ENCODE results near the gene PTGR3.
"Not testable (repeated sequence)": the region's sequence is repeated elsewhere in the genome, so short reads cannot be mapped to it uniquely, and the experiment has no call there.

The PTGR3 gene

DNA sequence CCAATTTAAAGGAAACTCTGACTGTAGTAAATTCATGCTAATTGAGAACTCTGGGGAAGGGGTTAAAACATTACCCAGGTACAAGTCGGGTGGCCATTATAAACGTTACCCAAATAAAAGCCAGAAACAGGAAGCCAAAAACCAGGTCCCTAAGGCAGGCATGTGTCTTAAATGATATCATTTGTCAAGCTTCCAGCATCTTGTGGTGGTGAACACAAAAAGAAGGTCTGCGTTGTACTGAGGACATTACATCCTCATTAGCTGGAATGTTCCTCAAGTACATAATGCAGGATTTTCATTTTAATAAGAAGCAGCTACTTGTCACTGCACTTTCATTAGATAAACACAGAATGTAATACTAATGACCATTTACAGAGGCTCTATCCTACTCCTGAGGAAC, 10.9 kb downstream of the PTGR3 start:
- no peak overlapping the region for H3K4me3 ChIP-seq (ENCODE audit: low read depth in 1 of 2, low read length in 2 of 2)
- no peaks in the 10 kb centered on the region for H3K27me3 ChIP-seq (ENCODE audit: insufficient read depth, low read length, poor library complexity)
- ATAC-seq (ENCODE audit: insufficient read depth, low read depth) (no peak; the same call in 2 of the 3 replicates), DNase-seq (no peak)
- no peaks in the 10 kb centered on the region for H3K4me1 ChIP-seq (ENCODE audit: insufficient read depth, low read length)
- H3K36me3 ChIP-seq (ENCODE audit: insufficient read depth, low read length) = peaks cover 34% of the 10 kb centered on the region
- H4K20me1 ChIP-seq (ENCODE audit: insufficient read depth, low read length) = peaks cover 19% of the 10 kb centered on the region; the same call in 1 of the 2 replicates
- no peak overlapping the region for H2AFZ ChIP-seq (ENCODE audit: low read depth, low read length)
- no peak overlapping the region for H3K4me2 ChIP-seq (ENCODE audit: insufficient read depth, low read length)
- TF ChIP-seq, protein P1, sequence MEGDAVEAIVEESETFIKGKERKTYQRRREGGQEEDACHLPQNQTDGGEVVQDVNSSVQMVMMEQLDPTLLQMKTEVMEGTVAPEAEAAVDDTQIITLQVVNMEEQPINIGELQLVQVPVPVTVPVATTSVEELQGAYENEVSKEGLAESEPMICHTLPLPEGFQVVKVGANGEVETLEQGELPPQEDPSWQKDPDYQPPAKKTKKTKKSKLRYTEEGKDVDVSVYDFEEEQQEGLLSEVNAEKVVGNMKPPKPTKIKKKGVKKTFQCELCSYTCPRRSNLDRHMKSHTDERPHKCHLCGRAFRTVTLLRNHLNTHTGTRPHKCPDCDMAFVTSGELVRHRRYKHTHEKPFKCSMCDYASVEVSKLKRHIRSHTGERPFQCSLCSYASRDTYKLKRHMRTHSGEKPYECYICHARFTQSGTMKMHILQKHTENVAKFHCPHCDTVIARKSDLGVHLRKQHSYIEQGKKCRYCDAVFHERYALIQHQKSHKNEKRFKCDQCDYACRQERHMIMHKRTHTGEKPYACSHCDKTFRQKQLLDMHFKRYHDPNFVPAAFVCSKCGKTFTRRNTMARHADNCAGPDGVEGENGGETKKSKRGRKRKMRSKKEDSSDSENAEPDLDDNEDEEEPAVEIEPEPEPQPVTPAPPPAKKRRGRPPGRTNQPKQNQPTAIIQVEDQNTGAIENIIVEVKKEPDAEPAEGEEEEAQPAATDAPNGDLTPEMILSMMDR (IDR thresholded peaks at IDR 0.05; ENCODE audit: borderline replicate concordance, extremely low read depth, low read length, poor library complexity, severe bottlenecking) = no peak
- TF ChIP-seq EZH2 (IDR thresholded peaks at IDR 0.05; ENCODE audit: borderline replicate concordance, low read depth, low read length, severe bottlenecking) = no peak
- no peaks in the 10 kb centered on the region for H3K9me3 ChIP-seq (ENCODE audit: insufficient read depth, low read length, severe bottlenecking)
- H3K27ac ChIP-seq (ENCODE audit: low read length) = no peak overlapping the region
- no peak overlapping the region for H3K9ac ChIP-seq (ENCODE audit: low read depth, low read length)
- H3K79me2 ChIP-seq (ENCODE audit: insufficient read depth, low read length) = peaks cover 42% of the 10 kb centered on the region

DNA sequence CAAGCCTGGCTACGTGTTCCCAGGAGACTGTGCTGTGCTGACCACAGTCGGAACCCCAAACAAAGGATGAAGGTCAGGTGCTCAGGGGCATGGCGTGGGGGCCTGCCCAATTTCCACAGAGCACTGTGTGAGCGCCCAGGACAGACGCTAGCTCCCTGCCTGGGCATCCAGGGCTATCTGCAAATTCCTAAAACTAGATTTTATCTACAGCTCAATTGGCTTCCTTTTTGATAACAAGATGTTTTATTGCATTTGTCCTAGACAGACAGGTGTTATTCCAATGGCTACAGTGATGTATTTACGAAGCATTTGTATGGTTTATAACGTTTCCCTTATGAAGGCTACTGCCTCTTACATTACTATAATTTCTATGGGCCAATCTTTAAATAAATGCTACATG, 16.0 kb downstream of the PTGR3 start:
- Histone ChIP-seq H4K20me1 (ENCODE audit: insufficient read depth, low read length) (no peaks in the 10 kb centered on the region; the same call in 1 of the 2 replicates), H3K4me2 (ENCODE audit: insufficient read depth, low read length) (no peak overlapping the region), H3K27me3 (ENCODE audit: insufficient read depth, low read length, poor library complexity) (no peaks in the 10 kb centered on the region), H3K27ac (ENCODE audit: low read length) (no peak overlapping the region), H3K36me3 (ENCODE audit: insufficient read depth, low read length) (peaks cover 4% of the 10 kb centered on the region; the same call in 1 of the 2 replicates), H3K9me3 (ENCODE audit: insufficient read depth, low read length, severe bottlenecking) (no peaks in the 10 kb centered on the region), H3K79me2 (ENCODE audit: insufficient read depth, low read length) (0 out of 2 replicates have a peak, but pooled peaks cover 5% of the 10 kb centered on the region), H2AFZ (ENCODE audit: low read depth, low read length) (no peak overlapping the region), H3K4me1 (ENCODE audit: insufficient read depth, low read length) (no peaks in the 10 kb centered on the region), H3K4me3 (ENCODE audit: low read depth in 1 of 2, low read length in 2 of 2) (no peak overlapping the region), H3K9ac (ENCODE audit: low read depth, low read length) (no peak overlapping the region)
- TF ChIP-seq, protein P1 (IDR thresholded peaks at IDR 0.05; ENCODE audit: borderline replicate concordance, extremely low read depth, low read length, poor library complexity, severe bottlenecking) = no peak
- TF ChIP-seq EZH2 (IDR thresholded peaks at IDR 0.05; ENCODE audit: borderline replicate concordance, low read depth, low read length, severe bottlenecking) = no peak
- no peak for ATAC-seq (ENCODE audit: insufficient read depth, low read depth)
- no peak for DNase-seq

DNA sequence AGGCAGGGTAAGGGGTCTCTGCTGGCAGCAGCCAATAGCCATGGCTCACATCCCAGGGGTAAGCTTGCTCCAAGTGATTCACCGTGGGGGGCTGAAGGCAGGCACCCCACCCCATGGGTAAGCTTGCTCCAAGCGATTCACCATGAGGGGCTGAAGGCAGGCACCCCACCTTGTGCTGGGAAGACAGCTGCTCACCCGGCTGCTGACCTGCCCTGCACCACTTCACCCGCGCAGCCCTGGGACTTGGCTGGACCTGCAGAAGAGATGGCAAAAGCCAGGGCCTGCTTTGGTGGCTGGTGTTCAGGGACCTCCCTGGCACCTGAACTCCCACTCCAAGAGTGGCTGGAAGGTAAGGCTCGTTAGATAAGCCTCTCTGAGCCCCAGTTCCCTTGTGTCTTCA, 19.2 kb downstream of the PTGR3 start:
- TF ChIP-seq, protein P1 (IDR thresholded peaks at IDR 0.05; ENCODE audit: borderline replicate concordance, extremely low read depth, low read length, poor library complexity, severe bottlenecking) = no peak
- TF ChIP-seq EZH2 (IDR thresholded peaks at IDR 0.05; ENCODE audit: borderline replicate concordance, low read depth, low read length, severe bottlenecking) = no peak

DNA sequence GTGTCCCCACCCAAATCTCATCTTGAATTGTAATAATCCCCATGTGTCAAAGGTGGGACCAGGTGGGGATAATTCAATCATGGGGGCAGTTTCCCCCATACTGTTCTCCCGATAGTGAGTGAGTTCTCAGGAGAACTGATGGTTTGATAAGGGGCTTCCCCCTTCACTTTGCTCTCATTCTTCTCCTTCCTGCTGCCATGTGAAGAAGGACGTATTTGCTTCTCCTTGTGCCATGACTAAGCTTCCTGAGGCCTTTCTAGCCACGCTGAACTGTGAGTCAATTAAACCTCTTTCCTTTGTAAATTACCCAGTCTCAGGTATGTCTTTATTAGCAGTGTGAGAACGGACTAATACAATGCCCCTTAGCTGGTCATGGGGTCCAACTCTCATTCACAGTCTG, 21.2 kb downstream of the PTGR3 start:
- not testable (repeated sequence) for H3K4me2 ChIP-seq (ENCODE audit: insufficient read depth, low read length); ATAC-seq (ENCODE audit: insufficient read depth, low read depth); H4K20me1 ChIP-seq (ENCODE audit: insufficient read depth, low read length); H3K79me2 ChIP-seq (ENCODE audit: insufficient read depth, low read length); H3K4me1 ChIP-seq (ENCODE audit: insufficient read depth, low read length); DNase-seq; H3K27ac ChIP-seq (ENCODE audit: low read length); H3K4me3 ChIP-seq (ENCODE audit: low read depth in 1 of 2, low read length in 2 of 2); H3K27me3 ChIP-seq (ENCODE audit: insufficient read depth, low read length, poor library complexity); H3K9me3 ChIP-seq (ENCODE audit: insufficient read depth, low read length, severe bottlenecking); H3K9ac ChIP-seq (ENCODE audit: low read depth, low read length); H2AFZ ChIP-seq (ENCODE audit: low read depth, low read length); H3K36me3 ChIP-seq (ENCODE audit: insufficient read depth, low read length)

More for the DNA sequence above, 19.2 kb downstream of the PTGR3 start:
- no peak overlapping the region for H3K4me2 ChIP-seq (ENCODE audit: insufficient read depth, low read length)
- no peak overlapping the region for H3K9ac ChIP-seq (ENCODE audit: low read depth, low read length)
- no peaks in the 10 kb centered on the region for H3K79me2 ChIP-seq (ENCODE audit: insufficient read depth, low read length)
- ATAC-seq (ENCODE audit: insufficient read depth, low read depth) (no peak), DNase-seq (no peak)
- H3K9me3 ChIP-seq (ENCODE audit: insufficient read depth, low read length, severe bottlenecking) = no peaks in the 10 kb centered on the region
- no peaks in the 10 kb centered on the region; the same call in 1 of the 2 replicates for H4K20me1 ChIP-seq (ENCODE audit: insufficient read depth, low read length)
- H2AFZ ChIP-seq (ENCODE audit: low read depth, low read length) = no peak overlapping the region
- H3K4me3 ChIP-seq (ENCODE audit: low read depth in 1 of 2, low read length in 2 of 2) = no peak overlapping the region
- H3K27ac ChIP-seq (ENCODE audit: low read length) = no peak overlapping the region
- no peaks in the 10 kb centered on the region for H3K27me3 ChIP-seq (ENCODE audit: insufficient read depth, low read length, poor library complexity)
- no peaks in the 10 kb centered on the region for H3K4me1 ChIP-seq (ENCODE audit: insufficient read depth, low read length)
- H3K36me3 ChIP-seq (ENCODE audit: insufficient read depth, low read length) = no peaks in the 10 kb centered on the region
